ENCODE measurements around the gene XXYLT1. TPM values are rescaled to one million over a fixed set of nuclear protein-coding genes. Genes with fewer than 3 reads are reported as not detected.

The XXYLT1 gene
- total RNA-seq, 2 experiments from 2014 or later: 5.4 to 5.7 TPM

GRCh38 chr3:195149292-195150030 is 121.5 kb downstream of the XXYLT1 start:
- Mint-ChIP-seq H3K4me1 (peaks cover 39% of the 10 kb centered on the region), H3K27ac (no peak overlapping the region), H3K4me3 (no peak overlapping the region), H3K36me3 (ENCODE audit: low read depth) (peaks cover 2% of the 10 kb centered on the region), H3K27me3 (peaks cover 2% of the 10 kb centered on the region), H3K9me3 (ENCODE audit: low read depth) (no peaks in the 10 kb centered on the region)
- intact Hi-C loops (cut with DNase I, micrococcal nuclease): no loop called here
- ChIA-PET POLR2A (no interaction called here), CTCF (interaction anchor here (0.8 to 1.4 kb wide), 2 partner anchors 61 to 477 kb away, joined by 3 read pairs; partner anchors contain the start of gene LSG1)
- no peak for DNase-seq
- ATAC-seq: no peak

- H3K27ac Mint-ChIP-seq: no peak overlapping the region
- POLR2A ChIA-PET: no interaction called here
- no peaks in the 10 kb centered on the region for H3K36me3 Mint-ChIP-seq (ENCODE audit: low read depth)
- peaks cover 34% of the 10 kb centered on the region for H3K4me1 Mint-ChIP-seq
- peak overlapping the region; percentile 58 for H3K4me3 Mint-ChIP-seq
- no peaks in the 10 kb centered on the region for H3K9me3 Mint-ChIP-seq (ENCODE audit: low read depth)
- peaks cover 2% of the 10 kb centered on the region for H3K27me3 Mint-ChIP-seq
- CTCF ChIA-PET: interaction anchor here (0.6 kb wide), 1 partner anchor 360 kb away, joined by 4 read pairs; no protein-coding TSS in a partner anchor
- DNase-seq (no peak), ATAC-seq (no peak)
- intact Hi-C loops (cut with DNase I, micrococcal nuclease): no loop called here
Observed at GRCh38 chr3:195148549-195148948, 122.4 kb downstream of the XXYLT1 start.

GRCh38 chr3:195147649-195148080 is 123.3 kb downstream of the XXYLT1 start:
- CTCF ChIA-PET: interaction anchor here (0.6 to 0.9 kb wide), 3 partner anchors 359 to 498 kb away, joined by 3 to 4 read pairs (median 3); no protein-coding TSS in a partner anchor
- H3K27ac Mint-ChIP-seq: peak overlapping the region; percentile 47
- intact Hi-C loops (cut with DNase I, micrococcal nuclease): no loop called here

GRCh38 chr3:195146131-195146530 is 124.8 kb downstream of the XXYLT1 start:
- POLR2A ChIA-PET: no interaction called here
- ATAC-seq: no peak
- peaks cover 10% of the 10 kb centered on the region for H3K9me3 Mint-ChIP-seq (ENCODE audit: low read depth)
- CTCF ChIA-PET: interaction anchor here (0.6 kb wide), 1 partner anchor 16 kb away, joined by 4 read pairs; no protein-coding TSS in a partner anchor
- H3K4me3 Mint-ChIP-seq: no peak overlapping the region
- no peak for DNase-seq
- H3K27ac Mint-ChIP-seq: no peak overlapping the region
- H3K36me3 Mint-ChIP-seq (ENCODE audit: low read depth): peaks cover 12% of the 10 kb centered on the region
- H3K27me3 Mint-ChIP-seq: peaks cover 2% of the 10 kb centered on the region
- peaks cover 34% of the 10 kb centered on the region for H3K4me1 Mint-ChIP-seq
- intact Hi-C loops (cut with DNase I, micrococcal nuclease): no loop called here

More at GRCh38 chr3:195147649-195148080, 123.3 kb downstream of the XXYLT1 start:
- H3K4me1 Mint-ChIP-seq: peaks cover 34% of the 10 kb centered on the region
- peaks cover 2% of the 10 kb centered on the region for H3K27me3 Mint-ChIP-seq
- H3K4me3 Mint-ChIP-seq: peak overlapping the region; percentile 58
- H3K9me3 Mint-ChIP-seq (ENCODE audit: low read depth): no peaks in the 10 kb centered on the region
- peak; percentile 73 for DNase-seq
- peaks cover 3% of the 10 kb centered on the region for H3K36me3 Mint-ChIP-seq (ENCODE audit: low read depth)
- POLR2A ChIA-PET: no interaction called here
- ATAC-seq: peak; percentile 89

GRCh38 chr3:195145579-195145978 is 125.4 kb downstream of the XXYLT1 start:
- intact Hi-C loops (cut with DNase I, micrococcal nuclease): no loop called here
- CTCF ChIA-PET: interaction anchor here (0.6 kb wide), 1 partner anchor 16 kb away, joined by 4 read pairs; no protein-coding TSS in a partner anchor
- Mint-ChIP-seq H3K36me3 (ENCODE audit: low read depth) (peaks cover 17% of the 10 kb centered on the region), H3K4me1 (peaks cover 29% of the 10 kb centered on the region), H3K4me3 (no peak overlapping the region), H3K27me3 (peaks cover 2% of the 10 kb centered on the region), H3K27ac (no peak overlapping the region), H3K9me3 (ENCODE audit: low read depth) (peaks cover 16% of the 10 kb centered on the region)
- POLR2A ChIA-PET: no interaction called here
- DNase-seq (no peak), ATAC-seq (no peak)

- ChIA-PET POLR2A (no interaction called here), CTCF (interaction anchor here (0.7 to 0.8 kb wide), 2 partner anchors 9 to 37 kb away, joined by 3 read pairs; no protein-coding TSS in a partner anchor)
- DNase-seq (no peak), ATAC-seq (no peak)
- Mint-ChIP-seq H3K27me3 (no peaks in the 10 kb centered on the region), H3K27ac (no peak overlapping the region), H3K9me3 (ENCODE audit: low read depth) (peaks cover 21% of the 10 kb centered on the region), H3K4me3 (no peak overlapping the region), H3K4me1 (peaks cover 9% of the 10 kb centered on the region), H3K36me3 (ENCODE audit: low read depth) (peaks cover 21% of the 10 kb centered on the region)
- intact Hi-C loops (cut with DNase I, micrococcal nuclease): no loop called here
Observed at GRCh38 chr3:195143221-195143620, 127.7 kb downstream of the XXYLT1 start.

GRCh38 chr3:195142519-195142918 is 128.4 kb downstream of the XXYLT1 start:
- ATAC-seq: no peak
- Mint-ChIP-seq H3K4me3 (no peak overlapping the region), H3K27ac (no peak overlapping the region), H3K9me3 (ENCODE audit: low read depth) (peaks cover 21% of the 10 kb centered on the region), H3K36me3 (ENCODE audit: low read depth) (peaks cover 21% of the 10 kb centered on the region), H3K4me1 (peaks cover 2% of the 10 kb centered on the region), H3K27me3 (no peaks in the 10 kb centered on the region)
- ChIA-PET CTCF (interaction anchor here (0.7 to 1.1 kb wide), 3 partner anchors 9 to 470 kb away, joined by 3 read pairs; partner anchors contain the start of gene LSG1), POLR2A (no interaction called here)
- intact Hi-C loops (cut with DNase I, micrococcal nuclease): no loop called here
- no peak for DNase-seq

- H3K36me3 Mint-ChIP-seq (ENCODE audit: low read depth): peaks cover 21% of the 10 kb centered on the region
- no peaks in the 10 kb centered on the region for H3K27me3 Mint-ChIP-seq
- no peak overlapping the region for H3K27ac Mint-ChIP-seq
- CTCF ChIA-PET: no interaction called here
- DNase-seq: no peak
- intact Hi-C loops (cut with DNase I, micrococcal nuclease): no loop called here
- ATAC-seq: no peak
- POLR2A ChIA-PET: no interaction called here
- no peak overlapping the region for H3K4me3 Mint-ChIP-seq
- no peaks in the 10 kb centered on the region for H3K4me1 Mint-ChIP-seq
- peaks cover 21% of the 10 kb centered on the region for H3K9me3 Mint-ChIP-seq (ENCODE audit: low read depth)
Observed at GRCh38 chr3:195140816-195141793, 129.9 kb downstream of the XXYLT1 start.

- CTCF ChIA-PET: interaction anchor here (0.6 kb wide), 1 partner anchor 411 kb away, joined by 3 read pairs; no protein-coding TSS in a partner anchor
- intact Hi-C loops (cut with DNase I, micrococcal nuclease): no loop called here
- no peak overlapping the region for H3K27ac Mint-ChIP-seq
Observed at GRCh38 chr3:195140410-195140809, 130.5 kb downstream of the XXYLT1 start.

GRCh38 chr3:195139876-195140240 is 131.1 kb downstream of the XXYLT1 start:
- no peak overlapping the region for H3K4me3 Mint-ChIP-seq
- intact Hi-C loops (cut with DNase I, micrococcal nuclease): no loop called here
- CTCF ChIA-PET: interaction anchor here (0.6 kb wide), 1 partner anchor 410 kb away, joined by 3 read pairs; no protein-coding TSS in a partner anchor
- peak; percentile 70 for ATAC-seq
- no peaks in the 10 kb centered on the region for H3K27me3 Mint-ChIP-seq
- DNase-seq: no peak
- peaks cover 21% of the 10 kb centered on the region for H3K36me3 Mint-ChIP-seq (ENCODE audit: low read depth)
- POLR2A ChIA-PET: no interaction called here
- H3K27ac Mint-ChIP-seq: no peak overlapping the region
- no peaks in the 10 kb centered on the region for H3K4me1 Mint-ChIP-seq
- H3K9me3 Mint-ChIP-seq (ENCODE audit: low read depth): peaks cover 21% of the 10 kb centered on the region

More at GRCh38 chr3:195140410-195140809, 130.5 kb downstream of the XXYLT1 start:
- no peaks in the 10 kb centered on the region for H3K27me3 Mint-ChIP-seq
- POLR2A ChIA-PET: no interaction called here
- H3K4me1 Mint-ChIP-seq: no peaks in the 10 kb centered on the region
- H3K9me3 Mint-ChIP-seq (ENCODE audit: low read depth): peaks cover 21% of the 10 kb centered on the region
- H3K36me3 Mint-ChIP-seq (ENCODE audit: low read depth): peaks cover 21% of the 10 kb centered on the region
- no peak overlapping the region for H3K4me3 Mint-ChIP-seq
- DNase-seq (no peak), ATAC-seq (no peak)
